KG1 (cell line): ENCODE measurements around the gene ERC2.

Experiments
- DNase-seq: peaks from one replicate; lab custom pipeline; 2025; lab: John Stamatoyannopoulos, UW

ERC2 gene

DNA sequence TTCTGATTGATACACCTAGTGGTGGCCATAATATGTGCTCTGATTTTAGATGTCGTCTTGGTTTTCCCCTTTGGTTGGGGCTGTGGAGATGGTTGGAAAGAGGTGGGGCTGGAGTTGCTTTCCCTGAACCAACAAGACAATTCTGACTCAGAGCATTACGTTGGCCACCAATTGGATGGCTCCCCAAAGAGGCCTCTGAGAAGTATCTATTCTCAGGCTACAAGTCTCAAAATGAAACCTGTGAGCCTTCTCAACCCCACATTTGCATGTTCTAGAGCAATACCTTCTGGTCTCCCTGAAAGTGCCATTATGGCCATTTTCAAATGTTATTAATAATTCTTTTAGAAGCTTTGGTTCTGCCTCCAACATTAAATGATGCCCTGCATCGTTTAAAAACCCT, 792.8 kb downstream of the ERC2 start:
- no peak for DNase-seq

DNA sequence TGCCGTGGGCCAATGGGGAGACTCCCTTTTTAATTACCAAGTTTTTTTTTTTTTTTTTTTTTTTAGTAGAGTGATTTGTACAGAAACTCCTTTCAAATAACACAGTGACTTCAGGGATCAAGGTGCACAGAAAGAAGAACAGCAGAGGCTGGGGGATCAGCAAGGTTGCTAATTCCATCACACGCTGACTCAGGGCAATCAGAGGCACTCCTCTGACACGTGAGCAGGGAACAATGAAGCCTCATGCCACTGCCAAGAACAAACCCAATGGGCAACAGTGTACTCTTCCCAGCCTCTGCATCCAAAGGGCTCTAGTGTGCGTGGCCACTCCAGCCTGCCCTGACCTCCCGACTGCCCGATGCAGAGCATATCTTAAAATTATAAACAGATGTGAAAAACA, 794.5 kb downstream of the ERC2 start:
- no peak for DNase-seq

DNA sequence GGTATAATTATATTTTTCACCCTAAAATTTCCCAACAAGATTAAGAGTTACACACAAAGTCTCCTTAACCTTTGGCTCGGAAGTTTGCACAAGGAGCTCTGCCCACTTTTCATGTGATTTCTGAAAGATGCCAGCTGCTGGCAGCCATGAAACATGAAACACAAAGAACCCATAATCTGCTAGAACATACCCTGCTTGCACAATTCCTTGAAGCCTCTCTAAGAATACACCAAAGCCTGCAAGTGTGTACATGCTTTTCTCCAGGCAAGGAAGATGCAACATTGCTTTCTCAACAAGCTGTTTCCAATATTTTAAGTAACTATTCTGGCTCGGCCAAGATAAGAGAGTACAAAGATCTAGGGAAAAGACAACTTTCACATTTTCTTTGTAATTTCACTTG, 799.1 kb downstream of the ERC2 start:
- DNase-seq, result no peak

- no peak for DNase-seq
Measured at GRCh38 chr3:55668359-55668758, 799.9 kb downstream of the ERC2 start.

DNA sequence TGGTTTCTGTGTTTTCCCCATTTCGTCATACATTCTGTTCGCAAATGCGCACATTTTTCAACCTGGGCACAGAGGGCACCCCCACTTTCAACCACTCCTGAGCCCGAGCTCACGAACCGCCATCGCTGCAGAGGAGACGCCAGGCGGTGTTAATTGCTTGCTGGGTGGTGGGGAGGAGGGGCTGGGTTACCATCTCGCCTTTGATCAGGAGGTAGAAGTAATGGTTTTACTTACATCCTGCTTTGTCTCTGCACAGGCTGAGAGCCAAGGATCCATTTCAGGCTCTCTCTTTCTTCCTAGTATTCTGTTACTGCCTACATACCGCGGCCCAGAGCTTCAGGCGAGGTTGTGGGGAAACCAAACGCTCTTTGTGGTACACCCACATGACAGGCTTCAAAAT, 803.9 kb downstream of the ERC2 start:
- DNase-seq, result no peak

- DNase-seq, result no peak
Measured at GRCh38 chr3:55662683-55663082, 805.6 kb downstream of the ERC2 start.

- DNase-seq, result no peak
Measured at GRCh38 chr3:55661571-55661970, 806.7 kb downstream of the ERC2 start.

DNA sequence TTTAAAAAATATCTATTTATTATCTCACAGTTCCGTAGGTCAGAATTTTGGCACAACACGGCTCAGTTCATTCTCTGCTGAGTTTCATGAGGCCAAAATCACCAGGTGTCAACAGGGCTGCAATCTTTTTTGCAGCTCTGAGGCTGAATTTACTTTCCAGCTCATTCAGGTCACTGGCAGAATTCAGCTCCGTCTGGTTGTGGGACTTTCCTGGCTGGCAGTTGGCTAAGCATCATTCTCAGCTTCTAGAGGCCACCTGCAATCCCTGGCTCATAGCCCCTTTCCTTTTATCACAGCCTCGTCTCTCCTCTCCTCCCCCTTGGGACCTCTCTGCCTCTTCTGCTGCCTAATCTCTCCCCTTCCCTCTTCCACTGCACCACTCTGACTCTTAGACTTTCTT, 807.1 kb downstream of the ERC2 start:
- DNase-seq, result no peak

- no peak for DNase-seq
Measured at GRCh38 chr3:55660642-55661041, 807.6 kb downstream of the ERC2 start.

DNA sequence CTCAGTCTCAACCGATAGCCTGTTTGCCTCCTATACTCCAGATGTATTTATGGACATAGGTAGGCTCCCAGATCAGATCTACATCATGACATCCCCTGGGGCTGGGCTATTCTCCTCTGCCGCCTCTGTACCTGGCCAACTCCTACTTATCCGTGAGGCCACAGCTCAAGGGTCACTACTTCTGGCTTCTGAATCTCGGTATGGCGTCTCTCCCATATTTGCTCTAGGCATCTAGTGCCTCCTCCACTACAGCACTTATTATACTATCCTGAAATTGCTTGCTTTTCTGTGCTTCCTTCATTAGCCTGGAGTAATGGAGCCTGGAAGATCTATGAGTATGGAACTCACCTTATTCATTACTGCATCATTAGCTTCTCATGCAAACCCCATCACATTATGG, 808.6 kb downstream of the ERC2 start:
- DNase-seq, result no peak

- DNase-seq, result no peak
Measured at GRCh38 chr3:55658690-55659562, 809.3 kb downstream of the ERC2 start.

DNA sequence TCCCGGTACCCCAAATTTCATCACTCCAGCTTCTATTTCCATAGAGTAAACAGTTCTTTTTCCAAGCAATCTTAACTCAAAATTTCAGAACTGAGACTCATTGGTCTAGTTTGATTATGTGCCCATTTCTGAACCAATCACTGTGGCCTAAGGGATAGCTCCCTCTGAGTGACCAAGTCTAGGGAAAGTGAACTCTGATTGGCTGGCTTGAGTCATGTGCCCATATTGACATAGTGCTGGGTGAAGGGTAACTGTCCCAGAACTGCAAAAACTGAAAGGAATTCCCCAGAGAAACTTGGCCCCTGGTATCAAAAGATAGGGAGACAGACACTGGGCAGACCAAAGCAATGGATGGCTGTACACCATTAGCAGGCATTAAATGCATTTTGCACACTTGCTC, 810.0 kb downstream of the ERC2 start:
- no peak for DNase-seq

DNA sequence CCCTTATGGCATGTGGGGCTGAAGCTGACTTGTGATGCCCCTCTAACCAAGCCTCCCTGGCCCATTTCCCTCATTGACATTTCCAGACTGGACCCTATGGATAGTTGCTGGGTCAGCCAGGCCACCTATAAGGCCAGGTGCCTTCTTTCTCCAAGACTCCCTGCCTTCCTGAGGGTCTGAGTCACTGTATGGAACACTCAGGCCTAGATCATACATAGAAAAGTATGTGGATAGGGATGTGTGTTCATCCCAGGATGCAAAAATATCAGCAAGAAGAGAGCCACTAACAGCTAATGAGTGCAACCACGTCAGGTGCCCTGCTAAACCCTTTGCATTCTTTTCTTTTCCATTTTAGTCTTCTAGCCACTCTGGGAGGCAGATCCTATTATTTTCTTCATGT, 812.7 kb downstream of the ERC2 start:
- DNase-seq, result no peak

- DNase-seq, result no peak
Measured at GRCh38 chr3:55654123-55654760, 814.0 kb downstream of the ERC2 start.

DNA sequence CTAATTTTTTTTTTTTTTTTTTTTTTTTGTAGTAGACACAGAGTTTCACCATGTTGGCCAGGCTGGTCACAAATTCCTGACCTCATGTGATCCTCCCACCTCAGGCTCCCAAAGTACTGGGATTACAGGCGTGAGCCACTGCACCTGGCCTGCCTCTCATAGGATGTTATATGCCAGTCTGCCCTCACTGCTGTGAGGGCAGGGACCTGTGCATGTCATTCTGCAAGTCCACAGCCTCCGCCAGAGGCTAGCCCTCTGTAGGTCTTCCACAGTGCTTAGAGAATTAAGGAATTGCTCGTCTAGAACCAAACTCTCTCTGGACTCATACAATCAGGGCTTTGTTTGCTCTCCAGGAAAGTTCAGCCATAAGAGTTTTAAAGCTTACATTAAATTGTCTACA, 817.3 kb downstream of the ERC2 start:
- DNase-seq, result no peak

GRCh38 chr3:55650011-55650410, 818.3 kb downstream of the ERC2 start:
- no peak for DNase-seq

GRCh38 chr3:55649554-55649953, 818.7 kb downstream of the ERC2 start:
- no peak for DNase-seq

- no peak for DNase-seq
Measured at GRCh38 chr3:55648591-55649318, 819.5 kb downstream of the ERC2 start.

- DNase-seq, result no peak
Measured at GRCh38 chr3:55647670-55648069, 820.6 kb downstream of the ERC2 start.

DNA sequence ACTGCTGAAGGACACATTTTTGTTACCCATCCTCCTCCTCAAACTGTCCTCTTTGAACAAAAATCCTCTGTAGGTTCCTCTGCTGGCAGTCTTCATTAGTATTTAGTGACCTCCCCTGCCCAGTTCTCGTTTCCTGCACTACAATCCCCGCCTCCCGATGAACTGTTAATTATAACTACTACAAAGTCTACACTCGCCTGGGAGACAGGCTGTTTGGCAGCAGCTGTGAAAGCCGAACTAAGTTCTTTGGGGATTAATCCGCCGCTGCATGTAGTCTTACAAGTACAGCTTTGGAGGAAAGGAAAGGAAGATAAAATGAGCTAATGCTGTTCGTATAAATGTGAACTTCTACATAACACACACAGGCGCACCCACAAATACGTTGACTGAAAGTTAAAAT, 821.2 kb downstream of the ERC2 start:
- DNase-seq, result no peak

- no peak for DNase-seq
Measured at GRCh38 chr3:55646121-55646520, 822.1 kb downstream of the ERC2 start.

- no peak for DNase-seq
Measured at GRCh38 chr3:55645422-55645821, 822.8 kb downstream of the ERC2 start.

GRCh38 chr3:55643283-55643682, 825.0 kb downstream of the ERC2 start:
- no peak for DNase-seq
